ENCODE results near the gene CIC.
A peak's percentile ranks its signal among the peaks of the same experiment; 100 is the strongest.

Gene CIC

GRCh38 chr19:42278452-42279154 lies 9.6 kb downstream of the CIC start:
- no peak for DNase-seq

DNA sequence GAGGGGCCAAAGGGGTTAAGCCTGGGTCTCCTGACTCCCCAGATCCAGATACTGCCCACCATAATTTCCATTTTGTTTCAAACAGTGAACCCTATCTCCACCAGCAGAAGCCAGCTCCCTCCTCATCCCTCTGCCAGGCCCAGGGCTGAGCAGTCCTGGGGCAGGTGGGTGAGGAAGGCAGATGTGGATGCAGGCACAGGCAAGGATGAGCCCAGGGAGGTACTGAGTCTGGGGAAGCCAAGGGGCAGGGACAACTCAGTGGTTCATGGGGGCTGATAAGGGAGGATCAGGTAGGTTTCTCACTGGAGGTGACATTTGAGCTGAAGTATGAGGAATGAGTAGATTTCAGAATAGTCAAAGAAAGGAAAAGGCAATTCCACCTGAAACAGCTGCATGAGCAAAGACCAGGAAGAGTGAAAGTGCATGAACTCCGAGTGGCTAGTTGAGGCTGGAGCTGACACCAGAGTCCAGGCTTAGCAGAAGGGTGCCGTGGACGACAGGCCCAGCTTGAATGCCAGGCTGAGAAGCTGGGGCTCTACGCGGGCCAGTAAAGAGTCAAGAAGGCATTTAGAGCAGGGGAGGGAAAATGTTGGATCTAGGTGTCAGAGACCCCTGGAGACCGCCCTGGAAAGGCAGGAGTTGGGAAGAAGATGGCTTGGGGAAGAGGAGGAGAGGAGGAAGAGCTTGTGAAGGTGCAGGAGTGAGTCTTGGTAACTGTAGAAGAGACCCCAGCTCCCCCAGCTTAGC lies 10.3 kb downstream of the CIC start:
- no peak for DNase-seq

DNA sequence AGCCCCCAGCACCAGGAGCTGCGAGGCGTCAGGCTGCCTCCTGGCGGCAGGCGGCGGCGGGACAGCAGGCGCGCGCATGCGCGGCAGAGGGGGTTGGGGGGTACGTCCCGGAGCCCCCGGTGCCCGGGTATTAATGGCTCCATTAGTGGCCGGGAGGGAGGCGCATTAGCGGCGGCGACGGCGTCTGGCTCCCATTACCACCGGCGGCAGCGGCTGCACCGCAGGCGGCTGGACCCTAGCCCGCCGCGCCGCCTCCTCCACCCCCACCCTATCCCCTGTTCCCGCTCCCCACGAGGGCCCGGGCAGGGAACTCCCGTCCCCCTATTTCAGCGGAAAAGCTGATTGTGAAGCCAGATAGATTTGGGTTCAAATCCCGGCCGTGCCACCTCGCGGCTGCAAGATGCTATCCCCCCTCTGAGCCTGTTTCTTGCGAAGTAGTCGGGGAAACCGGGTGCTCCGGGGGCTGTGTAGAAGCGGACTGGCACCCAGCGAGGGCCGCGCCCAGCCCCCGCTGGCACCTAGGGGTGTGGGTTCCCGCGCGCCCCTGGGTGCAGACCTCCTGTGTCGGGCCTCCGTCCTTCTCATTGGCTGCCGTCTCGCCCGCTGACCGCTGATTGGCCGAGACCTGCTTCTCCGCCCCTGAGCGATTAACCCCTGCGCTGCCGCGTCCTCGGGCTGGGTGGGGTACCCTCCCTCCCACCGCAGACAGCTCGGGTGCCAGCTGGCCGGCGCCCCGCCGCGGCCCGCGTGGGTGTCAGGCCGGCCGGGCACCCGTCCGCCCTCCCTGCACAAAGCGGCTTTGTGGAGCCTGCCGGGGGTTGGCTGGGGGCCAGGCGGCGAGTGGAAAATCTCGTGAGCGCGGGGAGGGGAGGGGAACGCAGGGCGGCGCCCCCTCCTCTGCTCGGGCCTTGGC lies 11.1 kb downstream of the CIC start:
- peak; percentile 96 for DNase-seq

DNA sequence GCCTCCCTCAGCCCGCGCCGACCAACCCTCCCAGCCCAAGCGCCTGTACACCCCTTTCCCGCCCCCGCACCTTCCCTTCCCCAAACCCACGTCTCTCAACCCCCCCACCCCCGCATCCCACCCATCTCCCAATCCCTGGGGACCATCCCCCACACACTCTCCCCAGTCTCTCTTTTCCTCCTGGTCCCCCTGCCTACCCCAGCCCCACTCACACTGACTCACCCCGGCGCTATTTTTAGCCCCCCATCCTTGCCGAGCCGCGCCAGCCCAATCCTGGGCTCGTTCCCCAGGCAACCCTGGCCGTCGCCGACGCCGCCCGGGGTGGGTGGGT lies 11.7 kb downstream of the CIC start:
- no peak for DNase-seq

DNA sequence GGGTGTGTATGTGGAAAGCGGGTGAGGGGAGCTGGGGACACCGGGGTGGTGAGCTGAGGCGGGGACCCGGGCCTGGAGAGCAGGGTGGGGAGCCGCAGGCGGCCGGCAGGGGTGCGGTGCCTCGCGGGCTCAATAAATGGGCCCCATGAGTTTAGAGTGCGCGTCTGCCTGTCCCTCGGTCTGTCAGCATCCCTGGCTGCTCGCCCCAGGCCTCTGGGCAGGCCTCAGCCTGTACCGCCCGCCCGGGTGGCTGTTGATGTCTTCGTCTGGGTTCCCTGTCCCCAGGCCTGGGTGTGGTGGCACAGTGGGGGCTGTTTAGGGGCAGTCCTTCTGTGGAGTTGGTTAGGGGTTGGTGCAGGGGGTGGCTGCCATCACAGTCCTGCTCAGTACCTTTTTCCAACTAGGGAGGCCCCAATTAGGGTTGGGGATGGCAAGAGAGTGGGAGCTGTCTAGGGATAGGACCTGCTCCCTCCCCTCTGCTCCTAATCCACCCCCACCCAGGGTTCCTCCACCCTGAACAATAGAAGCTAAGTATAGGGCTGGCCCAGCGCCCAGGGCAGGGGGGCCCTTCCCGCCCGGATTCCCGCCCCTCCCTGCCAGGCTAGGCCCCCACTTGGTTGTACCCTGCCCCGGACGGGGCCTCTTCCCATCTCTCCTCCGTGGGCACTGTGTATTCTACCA lies 12.2 kb downstream of the CIC start:
- no peak for DNase-seq

DNA sequence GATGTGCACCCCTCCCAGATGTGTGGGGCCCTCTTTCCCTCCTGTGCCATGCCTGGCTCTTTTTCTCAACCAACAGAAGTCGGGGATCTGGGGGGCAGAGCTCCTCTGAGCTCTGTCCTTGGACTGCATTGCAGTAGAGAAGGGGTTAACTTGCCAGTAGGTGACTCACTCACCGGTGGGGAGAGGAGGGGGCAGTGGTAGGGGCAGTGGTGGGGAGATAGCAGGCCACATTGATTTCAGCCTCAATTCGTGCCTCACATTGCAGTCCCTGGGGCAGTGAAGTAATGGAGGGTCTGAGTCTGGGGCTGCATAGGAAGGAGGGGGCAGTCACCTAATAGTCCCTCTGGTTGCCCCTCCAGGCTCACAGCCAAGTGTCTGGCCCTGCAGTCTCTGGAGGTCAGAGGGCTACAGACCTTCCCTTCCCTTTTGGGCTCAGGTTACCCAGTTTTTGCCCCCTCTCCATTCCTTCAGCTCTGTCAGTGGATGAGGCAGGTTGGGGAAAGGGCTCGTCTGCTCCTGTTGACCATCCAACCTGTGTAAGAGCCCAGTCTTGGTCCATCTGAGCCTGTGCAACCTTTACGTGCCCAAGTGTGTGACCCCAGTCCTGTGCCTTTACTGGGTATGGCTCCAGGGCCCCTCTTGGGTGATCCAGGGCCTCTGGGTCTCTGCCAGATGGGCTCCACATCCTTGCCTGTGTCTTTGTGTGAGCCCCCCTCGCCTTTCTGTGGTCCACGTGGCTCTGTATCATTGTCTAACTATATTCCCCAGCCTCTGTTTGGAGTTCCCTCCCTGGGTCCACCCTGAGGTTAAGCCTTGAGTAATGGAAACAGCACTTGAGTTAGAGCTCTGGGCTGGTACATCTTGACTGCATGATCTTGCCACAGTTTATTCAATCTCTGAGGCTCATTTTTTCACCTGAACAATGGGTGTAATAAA lies 13.0 kb downstream of the CIC start:
- DNase-seq = no peak

DNA sequence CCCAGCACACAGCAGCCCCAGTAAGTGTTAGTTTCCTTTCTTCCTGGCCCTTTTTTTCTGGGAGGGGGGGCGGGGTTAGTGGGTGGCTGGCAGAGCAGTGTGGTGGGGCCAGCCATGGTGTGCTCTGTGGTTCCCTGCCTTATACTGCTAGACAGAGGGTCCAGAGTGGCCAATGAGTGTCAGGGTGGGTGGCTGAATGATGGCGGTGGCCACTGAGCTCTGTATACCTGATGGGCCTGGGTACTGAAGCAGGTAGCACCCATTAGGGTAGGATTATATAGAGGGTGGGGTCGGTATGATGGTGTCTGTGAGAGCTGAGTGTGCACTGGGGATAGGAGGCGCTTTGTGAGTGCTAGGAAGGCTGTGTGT lies 13.8 kb downstream of the CIC start:
- DNase-seq = no peak

- peak; percentile 96 for DNase-seq
Observed at GRCh38 chr19:42283188-42284065, 14.4 kb downstream of the CIC start.

DNA sequence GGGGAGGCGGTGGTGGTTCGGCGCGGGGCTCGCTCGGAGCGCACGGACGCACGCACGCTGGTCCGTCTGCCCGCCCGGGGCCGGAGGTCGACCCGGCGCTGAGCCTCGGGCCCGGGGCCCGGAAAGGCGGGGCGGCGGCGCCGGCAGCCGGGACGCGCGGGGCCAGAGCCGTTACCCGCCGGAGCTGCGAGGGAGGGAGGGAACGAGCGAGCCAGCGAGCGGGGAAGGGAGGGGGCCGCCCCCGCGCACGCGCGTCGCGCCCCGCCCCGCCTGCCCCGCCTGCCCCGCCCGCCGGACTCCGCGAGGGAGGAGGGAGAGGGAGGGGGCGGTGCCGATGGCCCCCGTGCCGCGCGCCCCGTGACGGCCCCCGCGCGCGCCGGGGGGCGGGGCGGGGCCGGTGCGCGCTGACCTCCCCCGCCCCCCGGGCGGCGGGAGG lies 15.0 kb downstream of the CIC start:
- DNase-seq = peak; percentile 89

DNA sequence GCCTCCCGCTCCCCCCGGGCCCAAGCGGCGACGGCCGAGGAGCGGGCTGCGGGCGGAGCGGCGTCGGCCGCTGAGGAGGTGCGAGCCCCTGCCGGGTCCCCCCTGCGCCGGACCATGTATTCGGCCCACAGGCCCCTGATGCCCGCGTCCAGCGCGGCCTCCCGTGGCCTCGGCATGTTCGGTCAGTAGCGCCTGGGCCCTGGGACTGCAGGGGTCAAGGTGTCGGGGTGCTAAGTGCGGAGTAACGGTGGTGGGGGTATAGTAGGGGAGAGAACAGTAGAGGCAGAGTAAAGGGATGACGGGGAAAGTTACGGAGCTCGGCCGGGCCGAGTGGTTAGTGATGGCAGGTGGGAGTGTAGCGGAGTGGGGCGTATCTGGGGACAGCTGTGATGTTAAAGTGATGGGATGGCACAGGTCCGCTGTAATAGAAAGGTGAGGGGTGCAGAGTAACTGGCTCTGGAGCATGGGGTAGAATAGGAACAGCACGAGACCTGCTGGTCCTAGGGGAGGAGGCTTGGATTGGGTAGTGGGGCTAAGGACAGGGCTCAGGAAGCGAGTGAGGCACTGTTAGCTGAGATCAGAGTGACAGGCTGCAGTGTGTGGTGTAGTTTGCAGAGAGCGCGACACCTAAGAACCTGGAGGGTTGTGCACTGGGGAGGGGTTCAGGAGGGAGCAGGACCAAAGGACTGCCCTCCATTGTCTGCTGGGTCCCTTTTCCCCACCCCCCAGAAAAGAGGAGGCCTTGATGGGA lies 15.7 kb downstream of the CIC start:
- DNase-seq = no peak

DNA sequence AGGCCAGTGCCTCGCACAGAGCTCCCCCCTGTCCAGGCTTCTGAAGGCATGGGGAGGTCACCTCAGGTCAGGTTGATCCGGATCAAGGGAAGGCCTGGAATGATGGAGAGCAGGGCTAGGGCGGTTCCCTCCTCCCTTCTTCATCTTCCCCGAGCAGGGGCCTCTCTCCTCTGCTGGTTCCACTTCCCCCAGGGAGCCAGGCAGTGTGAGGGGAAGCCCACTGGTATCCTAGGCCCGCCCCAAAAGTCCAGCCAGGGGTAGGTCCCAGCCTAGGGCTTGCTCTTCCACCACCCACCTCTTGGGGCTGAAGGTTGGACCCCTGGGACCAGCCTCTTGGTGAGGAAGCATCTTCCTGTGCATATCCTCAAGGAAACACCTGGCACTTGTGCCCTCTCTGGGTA lies 16.5 kb downstream of the CIC start:
- no peak for DNase-seq

DNA sequence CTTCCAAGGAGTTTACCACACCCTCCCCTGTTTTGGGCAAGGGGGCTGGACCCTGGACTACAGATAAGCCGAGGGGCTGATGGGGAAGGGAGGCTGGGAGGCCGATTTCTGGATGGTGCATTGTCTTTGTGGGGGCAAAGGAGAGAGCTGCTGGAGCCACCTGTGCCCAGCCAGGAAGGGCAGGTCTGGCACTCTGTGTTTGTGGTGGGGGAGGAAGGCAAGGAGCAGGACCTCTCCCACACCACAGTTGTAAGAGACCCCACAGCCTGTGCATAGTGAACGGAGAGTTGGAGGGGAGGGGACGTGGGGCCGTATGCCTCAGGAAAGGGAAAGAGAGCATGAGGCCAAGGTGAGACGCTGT lies 16.9 kb downstream of the CIC start:
- no peak for DNase-seq

DNA sequence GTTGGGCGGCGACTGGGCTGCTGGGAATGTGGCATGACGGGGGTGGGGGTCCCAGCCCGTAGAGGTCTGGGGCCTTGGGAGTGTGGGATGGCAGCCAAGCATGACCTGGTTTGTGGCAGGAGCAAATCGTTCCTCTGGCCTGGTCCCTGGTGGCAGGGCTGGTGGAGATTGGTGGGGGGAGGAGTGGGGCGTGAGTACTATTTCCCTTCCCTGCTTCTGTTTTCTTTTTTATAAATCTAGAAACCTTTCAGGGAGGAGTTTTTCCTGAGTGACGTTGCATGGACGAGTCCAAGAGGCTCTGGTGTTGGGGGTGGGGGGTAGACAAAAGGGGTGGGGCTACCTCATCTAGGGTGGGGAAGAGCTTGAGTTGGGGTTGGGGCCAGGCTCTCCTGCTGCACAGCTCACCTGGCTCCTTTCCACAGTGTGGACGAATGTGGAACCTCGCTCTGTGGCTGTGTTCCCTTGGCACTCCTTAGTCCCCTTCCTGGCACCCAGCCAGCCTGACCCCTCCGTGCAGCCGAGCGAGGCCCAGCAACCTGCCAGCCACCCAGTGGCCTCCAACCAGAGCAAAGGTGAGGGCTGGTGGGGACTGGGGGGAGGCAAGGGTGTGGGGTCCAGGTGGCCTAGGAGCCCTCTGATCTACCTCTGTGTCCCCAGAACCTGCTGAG lies 17.4 kb downstream of the CIC start:
- DNase-seq = no peak

DNA sequence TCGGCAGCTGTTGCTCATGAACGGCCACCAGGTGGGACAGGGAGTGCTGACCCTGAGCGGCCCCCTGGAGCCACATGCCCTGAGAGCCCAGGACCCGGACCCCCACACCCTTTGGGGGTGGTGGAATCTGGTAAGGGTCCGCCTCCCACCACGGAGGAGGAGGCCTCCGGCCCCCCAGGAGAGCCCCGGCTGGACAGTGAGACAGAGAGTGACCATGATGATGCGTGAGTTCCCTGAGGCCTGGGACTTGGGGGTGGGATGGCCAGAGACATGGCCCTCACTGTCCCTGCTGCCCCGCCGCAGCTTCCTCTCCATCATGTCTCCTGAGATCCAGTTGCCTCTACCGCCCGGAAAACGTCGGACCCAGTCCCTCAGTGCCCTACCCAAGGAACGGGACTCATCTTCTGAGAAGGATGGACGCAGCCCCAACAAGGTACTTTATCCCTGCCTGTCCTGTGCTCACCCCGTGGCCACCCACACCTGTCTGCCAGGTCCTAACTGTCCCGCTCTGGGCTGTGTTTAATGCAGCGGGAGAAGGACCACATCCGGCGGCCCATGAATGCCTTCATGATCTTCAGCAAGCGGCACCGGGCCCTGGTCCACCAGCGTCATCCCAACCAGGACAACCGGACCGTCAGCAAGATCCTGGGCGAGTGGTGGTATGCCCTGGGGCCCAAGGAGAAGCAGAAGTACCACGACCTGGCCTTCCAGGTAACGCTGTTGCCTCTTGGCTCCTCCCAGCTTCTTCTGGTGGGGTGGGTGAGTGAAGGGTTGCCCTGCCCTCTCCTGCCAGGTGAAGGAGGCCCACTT lies 18.2 kb downstream of the CIC start:
- DNase-seq = no peak

GRCh38 chr19:42287827-42288107 lies 18.7 kb downstream of the CIC start:
- DNase-seq = no peak

- no peak for DNase-seq
Observed at GRCh38 chr19:42288387-42288786, 19.3 kb downstream of the CIC start.

GRCh38 chr19:42288881-42289555 lies 20.0 kb downstream of the CIC start:
- no peak for DNase-seq

DNA sequence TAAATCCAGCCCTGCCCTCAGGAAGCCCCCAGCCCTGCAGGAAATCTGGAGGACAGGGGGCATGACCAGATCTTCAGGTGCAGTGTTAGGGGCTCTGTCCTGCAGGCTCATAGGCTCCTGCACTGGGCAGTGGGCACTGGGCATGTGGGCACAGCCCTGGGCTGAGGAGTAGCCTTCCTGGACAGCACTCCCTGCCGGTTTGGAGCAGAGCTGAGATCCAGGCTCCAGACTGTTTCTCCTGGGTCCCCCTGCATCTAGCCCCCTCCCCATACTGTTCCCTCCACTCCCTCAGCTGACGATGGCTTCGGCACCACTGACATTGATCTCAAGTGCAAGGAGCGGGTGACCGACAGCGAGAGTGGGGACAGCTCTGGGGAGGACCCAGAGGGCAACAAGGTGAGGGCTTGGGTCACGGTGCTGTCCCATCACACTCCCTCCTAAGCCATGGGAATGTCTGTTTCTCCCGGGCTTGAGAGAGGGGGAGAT lies 20.5 kb downstream of the CIC start:
- DNase-seq = no peak
